ELF-1 (cell line): ENCODE measurements around the gene GHRL.
"Not testable (repeated sequence)": the region's sequence is repeated elsewhere in the genome, so short reads cannot be mapped to it uniquely, and the experiment has no call there.

Source experiments
- DNase-seq: peaks from one replicate; pipeline ENCODE4 v3.0.0-alpha.2; 2016; ENCODE audit warnings: low read depth, low spot score

GHRL gene

GRCh38 chr3:10274601-10275000 is 18.1 kb downstream of the GHRL start:
- DNase-seq, result no peak

- DNase-seq, result no peak
Observed at GRCh38 chr3:10273702-10274305, 18.9 kb downstream of the GHRL start.

- no peak for DNase-seq
Observed at GRCh38 chr3:10272977-10273376, 19.8 kb downstream of the GHRL start.

GRCh38 chr3:10272476-10272875 is 20.3 kb downstream of the GHRL start:
- DNase-seq, result not testable (repeated sequence)

- no peak for DNase-seq
Observed at GRCh38 chr3:10269443-10269842, 23.3 kb downstream of the GHRL start.

GRCh38 chr3:10268930-10269329 is 23.8 kb downstream of the GHRL start:
- DNase-seq, result no peak

GRCh38 chr3:10268116-10268515 is 24.6 kb downstream of the GHRL start:
- no peak for DNase-seq

- not testable (repeated sequence) for DNase-seq
Observed at GRCh38 chr3:10266936-10267335, 25.8 kb downstream of the GHRL start.

- no peak for DNase-seq
Observed at GRCh38 chr3:10265833-10266232, 26.9 kb downstream of the GHRL start.

GRCh38 chr3:10263646-10264363 is 28.9 kb downstream of the GHRL start:
- peak; percentile 88 for DNase-seq

GRCh38 chr3:10262027-10262426 is 30.7 kb downstream of the GHRL start:
- DNase-seq, result no peak

GRCh38 chr3:10260211-10260701 is 32.5 kb downstream of the GHRL start:
- DNase-seq, result no peak

- DNase-seq, result no peak
Observed at GRCh38 chr3:10259798-10260197, 32.9 kb downstream of the GHRL start.

- DNase-seq, result no peak
Observed at GRCh38 chr3:10259036-10259435, 33.7 kb downstream of the GHRL start.

- DNase-seq, result no peak
Observed at GRCh38 chr3:10255835-10256234, 36.9 kb downstream of the GHRL start.

GRCh38 chr3:10253731-10254130 is 39.0 kb downstream of the GHRL start:
- no peak for DNase-seq

- DNase-seq, result no peak
Observed at GRCh38 chr3:10251006-10251405, 41.7 kb downstream of the GHRL start.

GRCh38 chr3:10249833-10250232 is 42.9 kb downstream of the GHRL start:
- DNase-seq, result no peak

GRCh38 chr3:10248984-10249748 is 43.6 kb downstream of the GHRL start:
- peak; percentile 60 for DNase-seq

- peak; percentile 99 for DNase-seq
Observed at GRCh38 chr3:10248184-10248983, 44.4 kb downstream of the GHRL start, which contains the start of gene TATDN2. TATDN2 (plus strand) TSS chr3:10248459; CDS start chr3:10249201, 742 bp downstream.

GRCh38 chr3:10247679-10248183 is 45.0 kb downstream of the GHRL start:
- no peak for DNase-seq
